Measurements from ENCODE around the gene PIGQ. TPM values are rescaled to one million over a fixed set of nuclear protein-coding genes. Genes with fewer than 3 reads are reported as not detected.

PIGQ gene
- 18.5 and 19.5 TPM in 2 replicates for total RNA-seq (ENCODE audit: low replicate concordance)

GRCh38 chr16:569445-570254 is at the start of gene PIGQ:
TSS of gene PIGQ (plus strand) at chr16:569968. CDS start at chr16:574075, 4,107 bp downstream.

DNA sequence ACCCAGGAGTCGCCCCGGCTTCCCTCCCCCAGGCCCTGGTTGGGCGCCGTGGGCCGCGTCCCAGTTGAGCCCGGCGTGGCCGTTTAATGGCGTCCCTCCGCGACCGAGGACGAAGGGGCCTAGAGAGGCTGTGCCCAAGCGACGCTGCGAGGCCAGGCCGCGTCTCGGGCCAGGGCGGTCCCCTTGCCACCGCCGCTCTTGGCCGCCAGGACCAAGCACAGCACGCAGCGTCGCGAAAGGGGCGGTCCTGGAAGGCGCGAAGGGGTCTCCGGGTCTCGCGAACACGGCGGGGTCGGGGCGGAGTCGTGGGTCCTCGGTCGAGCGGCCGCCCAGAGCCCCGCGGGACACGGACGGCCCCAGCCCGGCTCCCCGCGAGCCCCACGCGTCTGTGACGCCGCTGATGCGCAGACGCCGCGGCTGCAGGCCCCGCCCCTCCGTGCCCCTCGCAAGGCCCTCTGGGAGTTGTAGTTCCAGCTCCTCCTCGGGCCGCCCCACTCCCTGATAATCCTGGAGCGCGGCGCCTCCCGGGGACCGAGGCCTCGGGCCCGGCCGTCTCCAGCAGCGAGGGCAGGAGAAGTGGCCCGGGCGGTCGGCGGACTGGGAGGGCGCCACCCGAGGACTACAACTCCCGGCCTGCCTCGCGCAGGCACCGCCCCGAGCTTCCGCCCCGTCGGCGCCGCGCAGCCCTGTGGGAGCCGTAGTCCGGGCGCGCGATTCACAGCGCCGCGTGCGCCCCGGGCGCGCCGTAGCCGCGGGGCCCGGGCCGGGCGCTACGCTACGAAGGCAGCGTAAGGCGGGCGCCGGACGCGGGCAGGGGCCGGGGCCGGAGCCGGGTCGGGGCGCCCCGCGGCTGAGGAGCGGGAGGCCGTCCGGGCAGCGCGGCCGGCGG is 42.5 kb upstream of the PIGQ start, which contains the start of gene CAPN15:
Gene CAPN15 (plus strand): TSS at position 698 of the 889 bp plus-strand sequence. CDS start 19,127 bp downstream, outside the sequence.

DNA sequence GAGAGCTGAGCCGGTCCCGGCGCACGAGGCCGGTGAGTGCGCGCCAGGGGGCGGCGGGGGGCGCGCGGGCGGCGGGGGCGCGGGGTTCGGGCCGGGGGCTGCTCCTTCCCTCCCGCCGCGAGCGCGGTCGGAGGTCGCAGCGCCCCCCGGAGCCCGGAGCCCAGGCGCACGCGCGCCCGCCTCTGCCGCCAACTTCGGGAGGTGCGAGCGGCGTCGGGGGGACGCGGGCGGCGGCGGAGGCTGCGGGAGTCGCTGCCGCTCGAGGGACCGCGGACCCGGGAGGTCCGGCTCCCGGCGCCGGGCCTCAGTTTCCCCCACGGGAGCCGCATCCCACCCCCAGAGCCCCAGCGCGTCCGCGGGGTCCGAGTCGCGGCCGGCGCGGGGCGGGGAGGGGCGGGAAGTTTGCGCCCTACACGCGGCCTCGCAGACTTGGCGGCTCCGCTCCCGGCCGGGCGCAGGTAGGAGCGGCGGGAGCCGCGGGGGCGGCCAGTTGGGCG is 9.5 kb upstream of the PIGQ start, which contains the start of gene PRR35:
Gene PRR35 (plus strand): TSS at position 191 of the 497 bp plus-strand sequence. CDS start 2,901 bp downstream, outside the sequence.

GRCh38 chr16:566475-567372 is 3.0 kb upstream of the PIGQ start, which contains the start of gene NHLRC4:
TSS of gene NHLRC4 (plus strand) at chr16:567005. CDS start at chr16:568048, 1,043 bp downstream.

DNA sequence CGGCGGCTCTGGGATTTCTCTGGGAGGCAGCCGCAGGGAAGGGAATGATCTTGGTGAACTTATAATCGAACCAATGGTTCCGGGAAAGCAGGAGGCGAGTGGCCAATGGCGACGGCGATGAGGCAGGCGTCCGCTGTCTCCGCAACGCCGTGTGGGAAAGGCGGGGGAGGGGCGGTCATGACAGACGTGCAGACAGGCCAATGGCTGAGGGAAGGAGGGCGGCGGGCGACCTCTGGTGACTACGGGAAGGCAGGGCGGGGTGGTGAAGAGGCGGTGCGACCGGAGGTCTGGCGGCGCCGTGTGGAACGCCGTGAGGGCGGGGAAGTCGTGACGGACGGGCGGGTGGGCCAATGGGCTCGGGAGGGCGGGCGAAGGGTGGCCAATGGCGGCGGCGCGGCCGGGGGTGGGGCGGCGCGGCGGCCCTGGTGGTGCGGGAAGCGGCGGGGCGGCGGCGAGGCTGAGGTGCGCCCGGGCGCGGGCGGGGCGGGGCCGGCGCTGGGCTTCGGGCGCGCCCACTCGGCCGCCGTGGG is 20.0 kb downstream of the PIGQ start, which contains the start of gene RAB40C:
Gene RAB40C (plus strand): TSS at position 409 of the 530 bp plus-strand sequence. CDS start 226 bp downstream, outside the sequence.

GRCh38 chr16:630815-631405 is 61.1 kb downstream of the PIGQ start, which contains the start of gene WFIKKN1:
TSS of gene WFIKKN1 (plus strand) at chr16:630985. CDS start at chr16:631254, 269 bp downstream.

Other genes with a start within 250 kb of the PIGQ start
- 17.8 and 17.9 TPM in 2 replicates for gene AXIN1, start 217.2 kb upstream of the PIGQ start, total RNA-seq (ENCODE audit: low replicate concordance)
- 36.4 and 93.1 TPM in 2 replicates for gene MRPL28, start 199.4 kb upstream of the PIGQ start, total RNA-seq (ENCODE audit: low replicate concordance)
- 85.1 and 108 TPM in 2 replicates for gene PGAP6, start 188.0 kb upstream of the PIGQ start, total RNA-seq (ENCODE audit: low replicate concordance)
- gene NME4, start 172.8 kb upstream of the PIGQ start, total RNA-seq (ENCODE audit: low replicate concordance): 76.3 and 99.0 TPM in 2 replicates
- gene DECR2, start 168.1 kb upstream of the PIGQ start, total RNA-seq (ENCODE audit: low replicate concordance): 6.6 and 12.5 TPM in 2 replicates
- gene RAB11FIP3, start 144.3 kb upstream of the PIGQ start, total RNA-seq (ENCODE audit: low replicate concordance): 12.7 and 21.5 TPM in 2 replicates
- 12.8 and 17.1 TPM in 2 replicates for gene CAPN15, start 42.3 kb upstream of the PIGQ start, total RNA-seq (ENCODE audit: low replicate concordance)
- gene PRR35, start 9.6 kb upstream of the PIGQ start, total RNA-seq (ENCODE audit: low replicate concordance): under 0.01 TPM in 1 of 2 replicates, not detected in the other
- 0.35 and 1.4 TPM in 2 replicates for gene NHLRC4, start 3.0 kb upstream of the PIGQ start, total RNA-seq (ENCODE audit: low replicate concordance)
- 8.6 and 9.8 TPM in 2 replicates for gene RAB40C, start 20.1 kb downstream of the PIGQ start, total RNA-seq (ENCODE audit: low replicate concordance)
- gene WFIKKN1, start 61.0 kb downstream of the PIGQ start, total RNA-seq (ENCODE audit: low replicate concordance): 0.08 and 0.12 TPM in 2 replicates
- 81.6 and 89.4 TPM in 2 replicates for gene METTL26, start 66.3 kb downstream of the PIGQ start, total RNA-seq (ENCODE audit: low replicate concordance)
- gene MCRIP2, start 71.9 kb downstream of the PIGQ start, total RNA-seq (ENCODE audit: low replicate concordance): 7.8 and 22.2 TPM in 2 replicates
- 7.2 and 9.8 TPM in 2 replicates for gene WDR90, start 79.4 kb downstream of the PIGQ start, total RNA-seq (ENCODE audit: low replicate concordance)
- gene RHOT2, start 98.2 kb downstream of the PIGQ start, total RNA-seq (ENCODE audit: low replicate concordance): 26.1 and 33.7 TPM in 2 replicates
- 0.98 and 6.6 TPM in 2 replicates for gene RHBDL1, start 105.7 kb downstream of the PIGQ start, total RNA-seq (ENCODE audit: low replicate concordance)
- 152 and 251 TPM in 2 replicates for gene STUB1, start 110.4 kb downstream of the PIGQ start, total RNA-seq (ENCODE audit: low replicate concordance)
- 21.8 and 28.3 TPM in 2 replicates for gene JMJD8, start 114.4 kb downstream of the PIGQ start, total RNA-seq (ENCODE audit: low replicate concordance)
- 3.1 and 4.9 TPM in 2 replicates for gene WDR24, start 120.4 kb downstream of the PIGQ start, total RNA-seq (ENCODE audit: low replicate concordance)
- gene FBXL16, start 135.8 kb downstream of the PIGQ start, total RNA-seq (ENCODE audit: low replicate concordance): 0.08 TPM in 1 of 2 replicates, not detected in the other
- 95.8 and 102 TPM in 2 replicates for gene METRN, start 145.2 kb downstream of the PIGQ start, total RNA-seq (ENCODE audit: low replicate concordance)
- gene ANTKMT, start 151.2 kb downstream of the PIGQ start, total RNA-seq (ENCODE audit: low replicate concordance): 8.0 and 27.7 TPM in 2 replicates
- 0.82 and 0.98 TPM in 2 replicates for gene CCDC78, start 156.5 kb downstream of the PIGQ start, total RNA-seq (ENCODE audit: low replicate concordance)
- 11.2 and 15.9 TPM in 2 replicates for gene HAGHL, start 157.1 kb downstream of the PIGQ start, total RNA-seq (ENCODE audit: low replicate concordance)
- 24.4 and 28.9 TPM in 2 replicates for gene CIAO3, start 171.0 kb downstream of the PIGQ start, total RNA-seq (ENCODE audit: low replicate concordance)
- gene MSLN, start 190.8 kb downstream of the PIGQ start, total RNA-seq (ENCODE audit: low replicate concordance): not detected in 2 replicates
- gene RPUSD1, start 218.4 kb downstream of the PIGQ start, total RNA-seq (ENCODE audit: low replicate concordance): 10.1 and 16.2 TPM in 2 replicates
- 2.8 and 5.6 TPM in 2 replicates for gene CHTF18, start 218.7 kb downstream of the PIGQ start, total RNA-seq (ENCODE audit: low replicate concordance)
- not detected in 2 replicates for gene GNG13, start 230.8 kb downstream of the PIGQ start, total RNA-seq (ENCODE audit: low replicate concordance)

Data from smooth muscle cell of the coronary artery (primary cell).